RWPE1 (cell line): Measurements from ENCODE around the gene COPG1.

ENCODE experiments used
- CTCF ChIA-PET: fragments of 350-600 bp; sonication (Branson Sonifier 250); formaldehyde crosslinking; extraction: SDS; loops from one replicate; lab custom pipeline; 2021; lab: Yijun Ruan, JAX
- POLR2A ChIA-PET: fragments of 400-600 bp; formaldehyde crosslinking; extraction: SDS; loops from one replicate; lab custom pipeline; 2020; ENCODE audit warnings: antibody characterized with exemption; ENCODE audit not compliant: low non-redundant PET; lab: Yijun Ruan, JAX
- DNase-seq: peaks from one replicate; pipeline ENCODE4 v3.0.0; 2012; ENCODE audit warnings: low spot score
- H3K27ac ChIP-seq: fragments of 450-650 bp; 2 replicates; pipeline ENCODE4 v1.5.1; 2017
- TF ChIP-seq, protein P1 (sequence below): fragments of 450-650 bp; conservative IDR thresholded peaks from 2 replicates; pipeline ENCODE4 v1.5.1; 2017; ENCODE audit warnings: low read depth, mild to moderate bottlenecking

COPG1 gene

DNA sequence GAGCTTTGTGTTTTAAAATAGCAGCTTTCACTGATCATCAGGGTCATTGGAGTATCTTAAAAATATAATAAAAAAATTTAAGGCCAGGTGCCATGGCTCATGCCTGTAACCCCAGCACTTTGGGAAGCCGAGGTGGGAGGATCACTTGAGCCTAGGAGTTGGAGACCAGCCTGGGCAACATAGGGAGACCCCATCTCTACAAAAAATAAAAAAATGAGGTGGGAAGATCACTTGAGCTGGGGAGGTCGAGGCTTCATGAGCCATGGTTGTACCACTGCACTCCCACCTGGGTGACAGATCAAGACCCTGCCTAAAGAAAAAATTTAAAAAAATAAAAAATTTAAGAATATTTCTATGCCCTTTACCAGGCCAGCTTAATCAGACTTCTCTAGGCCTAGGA is 30.8 kb downstream of the COPG1 start:
- no peak for DNase-seq
- ChIA-PET POLR2A (no interaction called here), CTCF (interaction anchor here (0.7 kb wide), 1 partner anchor 76 kb away, joined by 3 read pairs; no protein-coding TSS in a partner anchor)
- H3K27ac ChIP-seq: peak overlapping the region; percentile 93
- TF ChIP-seq, protein P1, sequence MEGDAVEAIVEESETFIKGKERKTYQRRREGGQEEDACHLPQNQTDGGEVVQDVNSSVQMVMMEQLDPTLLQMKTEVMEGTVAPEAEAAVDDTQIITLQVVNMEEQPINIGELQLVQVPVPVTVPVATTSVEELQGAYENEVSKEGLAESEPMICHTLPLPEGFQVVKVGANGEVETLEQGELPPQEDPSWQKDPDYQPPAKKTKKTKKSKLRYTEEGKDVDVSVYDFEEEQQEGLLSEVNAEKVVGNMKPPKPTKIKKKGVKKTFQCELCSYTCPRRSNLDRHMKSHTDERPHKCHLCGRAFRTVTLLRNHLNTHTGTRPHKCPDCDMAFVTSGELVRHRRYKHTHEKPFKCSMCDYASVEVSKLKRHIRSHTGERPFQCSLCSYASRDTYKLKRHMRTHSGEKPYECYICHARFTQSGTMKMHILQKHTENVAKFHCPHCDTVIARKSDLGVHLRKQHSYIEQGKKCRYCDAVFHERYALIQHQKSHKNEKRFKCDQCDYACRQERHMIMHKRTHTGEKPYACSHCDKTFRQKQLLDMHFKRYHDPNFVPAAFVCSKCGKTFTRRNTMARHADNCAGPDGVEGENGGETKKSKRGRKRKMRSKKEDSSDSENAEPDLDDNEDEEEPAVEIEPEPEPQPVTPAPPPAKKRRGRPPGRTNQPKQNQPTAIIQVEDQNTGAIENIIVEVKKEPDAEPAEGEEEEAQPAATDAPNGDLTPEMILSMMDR: no peak

DNA sequence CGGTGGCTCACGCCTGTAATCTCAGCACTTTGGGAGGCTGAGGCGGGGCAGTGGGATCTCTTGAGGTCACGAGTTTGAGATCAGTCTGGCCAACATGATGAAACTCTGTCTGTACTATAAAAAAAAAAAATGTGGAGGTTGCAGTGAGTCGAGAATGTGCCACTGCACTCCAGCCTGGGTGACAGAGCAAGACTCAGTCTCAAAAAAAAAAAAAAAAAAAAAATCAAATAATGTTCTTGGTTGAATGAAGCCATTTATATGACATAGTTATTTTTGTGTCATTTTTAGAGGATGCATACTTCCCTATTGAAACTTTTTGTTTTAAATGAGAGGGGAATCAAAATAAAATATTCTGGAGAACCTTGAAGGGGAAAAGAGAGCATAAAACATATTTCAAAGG is 32.3 kb downstream of the COPG1 start:
- H3K27ac ChIP-seq: peak overlapping the region; percentile 67
- ChIA-PET CTCF (no interaction called here), POLR2A (no interaction called here)
- DNase-seq: no peak
- TF ChIP-seq, protein P1: no peak

DNA sequence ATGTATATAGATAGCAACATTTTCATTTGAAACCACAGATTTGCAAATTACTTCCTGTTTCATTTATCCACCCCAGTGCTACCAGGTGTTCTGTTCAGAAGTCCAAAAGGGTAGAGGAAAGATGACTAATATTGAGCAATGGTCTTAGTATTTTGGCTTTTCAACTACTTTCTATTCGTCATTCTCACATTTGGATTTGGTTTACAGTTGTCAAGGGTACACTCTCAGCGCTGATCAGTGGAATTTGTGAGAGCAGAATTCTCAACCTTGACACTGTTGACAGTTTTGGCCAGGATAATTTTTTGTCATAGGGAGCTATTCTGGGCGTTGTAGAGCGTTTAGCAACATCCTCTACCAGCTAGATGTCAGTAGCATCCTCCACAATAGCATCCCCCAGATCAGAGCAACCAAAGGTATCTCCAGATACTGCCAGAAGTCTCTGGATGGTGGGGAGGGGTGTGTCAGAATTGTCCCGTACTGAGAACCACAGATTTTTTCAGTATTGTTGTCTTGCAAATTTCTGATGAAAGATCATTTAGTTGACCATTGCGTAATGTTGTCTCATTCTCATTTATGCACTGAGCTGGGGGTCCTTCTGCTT is 33.4 kb downstream of the COPG1 start:
- TF ChIP-seq, protein P1: no peak
- POLR2A ChIA-PET: interaction anchor here (1.2 kb wide), 1 partner anchor 34 kb away, joined by 6 read pairs; no protein-coding TSS in a partner anchor
- peak; percentile 59 for DNase-seq
- CTCF ChIA-PET: interaction anchor here (0.7 to 1.1 kb wide), 2 partner anchors 22 to 468 kb away, joined by 3 read pairs; no protein-coding TSS in a partner anchor
- peak overlapping the region; percentile 59 for H3K27ac ChIP-seq

DNA sequence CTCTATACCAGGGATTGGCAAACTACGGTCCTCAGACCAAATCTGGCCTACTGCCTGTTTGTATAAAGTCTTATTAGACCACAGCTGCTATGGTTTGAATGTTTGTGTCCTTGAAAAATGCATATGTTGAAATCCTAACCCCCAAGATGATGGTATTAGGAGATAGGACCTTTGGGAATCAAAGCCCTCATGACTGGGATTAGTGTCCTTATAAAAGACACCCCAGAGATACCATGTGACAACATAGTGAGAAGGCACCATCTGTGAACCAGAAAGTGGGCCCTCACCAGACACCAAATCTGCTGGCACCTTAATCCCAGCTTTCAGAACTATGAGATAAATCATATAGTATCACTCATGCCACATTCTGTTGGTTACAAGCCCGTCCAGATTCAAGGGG is 36.7 kb downstream of the COPG1 start:
- ChIA-PET CTCF (no interaction called here), POLR2A (no interaction called here)
- TF ChIP-seq, protein P1: no peak
- no peak overlapping the region for H3K27ac ChIP-seq
- no peak for DNase-seq

DNA sequence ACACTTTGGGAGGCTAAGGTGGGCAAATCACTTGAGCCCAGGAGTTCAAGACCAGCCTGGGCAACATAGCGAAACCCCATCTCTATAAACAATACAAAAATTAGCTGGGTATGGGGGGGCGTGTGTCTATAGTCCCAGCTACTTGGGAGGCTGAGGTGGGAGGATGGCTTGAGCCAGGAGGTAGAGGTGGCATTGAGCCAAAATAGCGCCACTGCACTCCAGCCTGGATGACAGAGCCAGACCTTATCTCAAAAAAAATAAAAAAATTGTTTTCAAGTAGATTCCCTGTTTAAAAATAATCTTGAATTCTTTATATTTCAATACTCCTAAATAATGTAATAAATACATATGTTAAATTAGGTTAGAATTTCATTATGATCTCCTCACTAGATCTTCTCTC is 39.0 kb downstream of the COPG1 start:
- TF ChIP-seq, protein P1: no peak
- DNase-seq: no peak
- H3K27ac ChIP-seq: no peak overlapping the region
- ChIA-PET POLR2A (no interaction called here), CTCF (no interaction called here)

DNA sequence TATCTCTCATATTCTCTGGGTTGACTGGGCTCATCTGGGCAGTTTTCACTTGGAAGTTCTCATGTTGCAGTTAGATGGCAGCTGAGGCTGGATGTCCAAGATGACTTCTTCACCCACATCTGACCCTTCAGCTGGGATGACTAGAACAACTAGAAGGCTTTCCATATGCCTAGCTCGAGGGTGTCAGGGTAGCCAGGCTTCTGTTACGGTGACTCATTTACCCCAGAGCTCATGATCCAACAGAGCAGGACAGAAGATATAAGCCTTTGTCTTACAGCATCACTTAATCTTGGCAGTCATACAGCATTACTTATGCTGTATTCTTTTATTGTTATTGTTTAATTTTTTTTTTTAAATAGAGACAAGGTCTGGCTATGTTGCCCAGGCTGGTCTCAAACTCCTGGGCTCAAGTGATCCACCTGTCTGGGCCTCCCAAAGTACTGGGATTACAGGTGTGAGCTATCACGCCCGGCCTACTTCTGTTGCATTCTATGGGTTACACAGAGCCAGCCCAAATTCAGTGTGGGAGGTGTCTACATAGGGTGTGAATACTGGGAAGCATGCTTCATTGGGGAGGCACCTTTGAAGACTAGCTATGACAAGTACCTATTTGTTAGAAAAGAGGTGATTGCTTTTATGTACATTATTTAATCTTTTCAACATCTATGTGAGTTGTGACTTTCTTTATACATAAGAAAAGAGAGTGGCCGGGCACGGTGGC is 40.0 kb downstream of the COPG1 start:
- CTCF ChIA-PET: no interaction called here
- TF ChIP-seq, protein P1: no peak
- no peak for DNase-seq
- POLR2A ChIA-PET: no interaction called here
- no peak overlapping the region for H3K27ac ChIP-seq
